GM19463 (cell line): ENCODE results near the gene GPT2.

Experiments used
- ATAC-seq: cut with Tn5 transposase; IDR thresholded peaks from one replicate; pipeline ENCODE4 v1.9.1; 2021; ENCODE audit warnings: mild to moderate bottlenecking, moderate library complexity; ENCODE audit not compliant: unreplicated experiment

The GPT2 gene, protein sequence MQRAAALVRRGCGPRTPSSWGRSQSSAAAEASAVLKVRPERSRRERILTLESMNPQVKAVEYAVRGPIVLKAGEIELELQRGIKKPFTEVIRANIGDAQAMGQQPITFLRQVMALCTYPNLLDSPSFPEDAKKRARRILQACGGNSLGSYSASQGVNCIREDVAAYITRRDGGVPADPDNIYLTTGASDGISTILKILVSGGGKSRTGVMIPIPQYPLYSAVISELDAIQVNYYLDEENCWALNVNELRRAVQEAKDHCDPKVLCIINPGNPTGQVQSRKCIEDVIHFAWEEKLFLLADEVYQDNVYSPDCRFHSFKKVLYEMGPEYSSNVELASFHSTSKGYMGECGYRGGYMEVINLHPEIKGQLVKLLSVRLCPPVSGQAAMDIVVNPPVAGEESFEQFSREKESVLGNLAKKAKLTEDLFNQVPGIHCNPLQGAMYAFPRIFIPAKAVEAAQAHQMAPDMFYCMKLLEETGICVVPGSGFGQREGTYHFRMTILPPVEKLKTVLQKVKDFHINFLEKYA

DNA sequence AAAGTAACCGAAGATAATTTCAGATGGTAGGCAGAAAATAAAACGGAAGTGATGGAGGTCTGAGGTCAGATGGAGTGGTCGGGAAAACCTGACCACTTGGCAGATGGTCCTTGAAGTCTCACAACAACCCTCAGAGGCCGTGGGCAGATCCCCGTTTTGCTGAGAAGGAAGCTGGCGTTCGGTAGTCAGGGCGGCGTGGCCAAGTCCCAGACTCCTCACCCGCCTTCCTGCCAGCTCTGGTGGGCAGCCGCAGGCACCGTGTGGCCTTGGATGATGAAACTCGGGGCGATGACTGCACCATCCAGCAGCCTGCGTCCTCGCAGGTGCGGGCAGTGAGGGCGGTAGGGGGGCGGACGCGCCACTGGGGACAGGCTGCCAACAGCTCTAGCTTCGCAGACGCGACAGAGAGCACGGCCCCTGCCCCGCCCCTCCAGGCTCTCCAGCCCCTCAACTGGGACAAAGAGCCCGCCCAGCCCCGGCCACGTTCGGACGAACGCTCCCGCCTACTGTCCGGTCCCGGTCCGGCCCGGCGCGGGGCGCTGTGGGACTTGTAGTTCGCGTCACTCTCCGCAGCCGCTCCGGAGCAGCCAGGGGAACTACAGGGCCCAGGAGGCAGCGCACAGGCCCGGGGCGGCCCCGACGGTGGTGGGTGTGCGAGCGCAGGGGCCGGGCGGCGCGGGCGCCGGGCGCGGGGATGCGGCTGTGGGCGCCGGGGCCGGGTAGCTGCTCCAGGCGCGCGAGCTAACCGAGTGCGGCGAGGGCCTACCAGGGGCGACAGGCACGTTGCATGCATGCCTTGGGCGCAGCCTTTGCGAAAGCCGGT is at the start of gene GPT2:
Gene GPT2 (plus strand): TSS at position 673 of the 823 bp plus-strand sequence. CDS start 354 bp downstream, outside the sequence.
- ATAC-seq, result peak; percentile 96

DNA sequence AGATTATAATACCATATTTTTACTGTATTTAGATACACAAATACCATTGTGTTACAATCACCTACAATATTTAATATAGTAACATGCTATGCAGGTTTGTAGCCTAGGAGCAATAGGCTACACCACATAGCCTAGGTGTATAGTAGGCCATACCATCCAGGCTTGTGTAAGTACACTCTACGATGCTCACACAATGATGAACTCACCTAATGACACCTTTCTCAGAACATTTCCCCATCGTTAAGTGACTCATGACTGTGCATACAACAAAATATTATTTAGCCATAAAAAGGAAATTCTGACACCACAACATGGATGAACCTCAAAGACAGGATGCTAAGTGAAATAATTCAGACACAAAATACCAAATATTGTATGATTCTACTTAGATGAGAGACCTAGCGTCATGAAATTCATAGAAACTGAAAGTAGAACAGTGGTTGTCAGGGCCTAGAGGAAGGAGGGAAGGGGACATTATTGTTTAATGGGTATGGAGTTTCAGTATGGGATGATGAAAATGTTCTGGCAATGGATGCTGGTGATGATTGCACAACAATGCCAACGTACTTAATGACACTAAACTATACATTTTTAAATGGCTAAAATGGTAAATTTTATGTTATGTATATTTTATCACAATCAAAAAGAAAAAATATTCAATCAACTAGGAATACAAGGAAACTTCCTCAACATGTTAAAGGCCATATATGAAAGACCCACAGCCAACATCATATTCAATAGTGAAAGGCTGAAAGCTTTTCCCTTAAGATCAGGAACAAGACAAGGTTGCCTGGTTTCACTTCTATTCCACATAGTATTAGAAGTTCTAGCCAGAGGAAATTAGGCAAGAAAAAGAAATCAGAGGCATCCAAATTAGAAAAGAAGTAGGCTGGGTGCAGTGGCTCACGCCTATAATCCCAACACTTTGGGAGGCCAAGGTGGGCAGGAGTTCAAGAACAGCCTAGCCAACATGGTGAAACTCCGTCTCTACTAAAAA is 47.3 kb upstream of the GPT2 start:
- ATAC-seq, result no peak

DNA sequence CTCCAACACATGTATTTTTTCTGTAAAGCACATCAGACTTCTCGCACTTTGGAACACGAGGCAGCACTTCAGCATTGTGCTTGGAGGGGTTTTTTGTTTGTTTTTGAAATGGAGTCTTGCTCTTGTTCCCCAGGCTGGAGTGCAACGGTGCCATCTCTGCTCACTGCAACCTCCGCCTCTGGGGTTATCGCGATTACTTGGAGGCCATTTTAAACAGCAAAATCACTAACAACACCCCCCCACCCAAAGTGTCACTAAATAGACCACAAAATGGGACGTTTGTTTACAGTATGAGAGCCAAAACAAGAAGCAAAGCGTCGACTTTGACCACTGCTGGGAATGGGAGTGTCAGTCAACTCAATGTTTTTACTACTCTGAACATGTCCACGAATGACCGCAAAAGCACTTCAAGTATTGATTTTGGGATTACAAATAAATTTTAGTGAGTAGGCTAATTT is 44.1 kb upstream of the GPT2 start:
- no peak for ATAC-seq

DNA sequence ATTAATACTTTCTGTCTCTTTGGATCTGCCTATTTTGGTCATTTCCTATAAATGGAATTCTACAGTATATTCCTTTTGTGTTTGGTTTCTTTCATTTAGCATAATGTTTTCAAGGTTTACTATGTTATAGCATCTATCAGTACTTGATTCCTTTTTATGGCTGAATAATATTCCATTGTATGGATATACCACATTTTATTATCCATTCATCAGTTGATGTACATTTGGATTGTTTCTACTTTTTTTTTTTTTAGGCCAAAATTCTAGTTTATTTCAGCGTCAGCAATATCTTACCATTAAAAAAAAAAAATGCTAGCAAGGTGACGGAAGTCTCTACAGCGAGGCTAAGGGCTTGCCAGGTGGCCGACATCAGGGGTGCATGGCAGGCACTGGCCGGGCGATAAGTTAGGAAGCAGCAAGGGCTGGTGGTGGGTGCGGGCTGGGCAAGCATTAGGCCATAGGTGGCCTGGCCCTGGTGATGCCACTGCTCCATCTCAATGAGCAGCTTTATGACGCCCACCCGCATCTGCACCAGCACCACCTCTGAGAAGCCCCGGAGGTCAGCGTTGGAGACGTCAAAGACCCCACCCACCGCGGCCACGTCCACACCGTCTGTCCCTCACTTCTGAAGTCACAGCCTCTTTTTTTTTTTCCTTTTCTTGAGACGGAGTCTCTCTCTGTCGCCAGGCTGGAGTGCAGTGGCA is 41.8 kb upstream of the GPT2 start:
- ATAC-seq, result no peak

DNA sequence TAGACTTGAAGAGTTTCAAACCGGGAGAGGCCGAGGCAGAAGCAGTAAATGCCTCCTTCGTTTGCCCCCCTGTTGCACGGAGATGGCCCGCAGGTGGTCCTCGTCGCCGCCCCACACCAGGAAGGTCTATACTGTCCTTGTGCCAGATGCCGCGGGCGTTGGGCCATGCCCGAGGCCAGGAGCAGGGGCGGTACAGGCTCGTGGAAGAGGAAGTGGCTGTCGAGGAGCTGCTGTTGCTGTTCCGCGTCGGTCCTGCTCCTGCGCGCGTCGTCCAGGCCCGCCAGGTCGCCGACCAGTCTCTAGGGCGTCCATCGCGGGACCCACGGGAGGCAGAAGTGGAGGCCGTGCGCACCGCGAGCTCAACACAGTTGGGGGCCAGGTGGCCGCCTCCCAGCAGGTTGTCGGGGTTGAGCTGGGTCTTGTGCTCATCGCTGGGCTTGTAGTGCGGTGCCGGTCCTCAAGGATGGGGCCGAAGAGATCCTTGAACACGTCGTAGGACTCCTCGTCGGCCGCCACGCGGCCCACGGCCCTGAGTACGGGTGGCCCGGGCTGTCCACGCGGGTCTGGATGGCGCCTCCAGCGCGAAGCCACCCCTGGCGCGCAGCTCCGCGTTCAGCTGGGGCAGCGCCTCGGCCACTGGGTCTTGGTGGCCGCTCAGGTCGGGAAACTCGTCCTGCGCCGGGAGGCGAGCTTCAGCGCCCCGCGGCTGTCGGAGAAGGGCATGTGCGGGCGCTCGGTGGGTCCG is 40.1 kb upstream of the GPT2 start:
- no peak for ATAC-seq

DNA sequence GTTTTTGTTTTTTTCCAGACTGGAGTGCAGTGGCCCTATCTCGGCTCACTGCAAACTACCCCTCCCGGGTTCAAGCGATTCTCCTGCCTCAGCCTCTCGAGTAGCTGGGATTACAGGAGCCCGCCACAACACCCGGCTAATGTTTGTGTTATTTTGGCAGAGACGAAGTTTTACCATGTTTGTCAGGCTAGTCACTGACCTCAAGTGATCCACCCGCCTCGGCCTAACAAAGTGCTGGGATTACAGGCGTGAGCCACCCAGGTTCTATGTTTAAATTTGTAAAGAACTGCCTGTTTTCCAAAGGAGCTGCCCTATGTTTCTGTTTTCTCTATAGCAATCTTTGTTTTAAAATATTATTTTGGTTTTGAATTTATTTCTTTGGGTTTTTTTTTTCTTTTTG is 39.4 kb upstream of the GPT2 start:
- ATAC-seq, result no peak

DNA sequence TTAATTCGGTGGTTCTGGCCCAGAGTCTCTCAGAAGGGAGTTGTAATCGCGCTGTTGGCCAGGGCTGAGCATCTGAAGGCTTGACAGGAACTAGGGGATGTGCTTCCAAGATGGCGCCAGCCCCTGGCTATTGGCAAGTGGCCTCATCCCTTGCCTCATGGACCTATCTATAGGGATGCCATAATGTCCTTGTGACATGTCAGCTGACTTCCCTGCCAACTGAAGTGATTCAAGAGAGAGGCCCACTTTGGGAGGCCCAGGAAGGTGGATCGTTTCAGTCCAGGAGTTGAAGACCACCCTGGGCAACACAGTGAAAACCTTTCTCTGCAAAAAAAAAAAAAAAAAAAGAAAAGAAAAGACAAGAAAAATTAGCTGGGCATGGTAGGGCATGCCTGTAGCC is 38.2 kb upstream of the GPT2 start:
- ATAC-seq, result no peak

DNA sequence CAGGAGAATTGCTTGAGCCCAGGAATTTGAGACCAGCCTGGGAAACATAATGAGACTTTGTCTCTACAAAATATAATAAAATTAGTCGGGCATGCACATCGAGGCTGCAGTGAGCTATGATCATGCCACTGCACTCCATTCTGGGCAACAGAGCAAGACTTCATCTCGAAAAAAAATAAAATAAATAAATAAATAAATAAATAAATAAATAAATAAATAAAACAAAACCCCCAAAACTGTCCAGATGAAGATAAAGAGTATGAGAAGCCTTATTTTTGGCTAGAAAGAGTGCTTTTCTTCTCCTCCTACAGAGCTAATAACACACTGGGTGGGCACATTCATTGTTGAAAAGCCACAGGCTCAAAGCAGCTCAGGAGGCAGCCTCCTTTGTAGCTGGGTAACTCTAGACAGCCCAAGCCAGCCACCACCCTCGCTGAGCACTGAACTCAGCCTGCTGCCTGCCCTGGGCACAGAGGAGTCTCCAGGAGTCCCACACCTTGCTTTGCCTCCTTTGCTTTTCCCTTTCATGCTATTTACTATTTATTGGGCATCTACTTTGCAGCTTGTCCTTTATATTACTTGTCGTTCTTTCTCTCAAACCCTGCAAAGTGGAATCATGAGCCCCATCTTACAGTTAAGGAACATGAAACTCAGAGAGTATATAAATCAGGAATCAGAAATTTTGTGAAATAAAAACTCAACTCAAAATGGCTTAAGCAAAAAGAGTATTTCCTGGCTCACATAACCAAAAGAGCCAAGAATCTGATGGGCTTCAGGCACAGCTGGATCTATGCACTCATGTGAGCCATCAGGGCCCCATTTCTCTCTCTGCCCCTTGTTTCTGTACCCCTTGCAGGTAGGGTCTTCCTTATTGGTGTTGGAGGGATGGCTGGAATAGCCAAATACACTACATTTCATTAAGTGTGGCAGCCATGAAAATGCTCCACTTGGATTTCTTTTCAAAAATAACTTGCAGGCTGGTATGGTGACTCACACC is 35.1 kb upstream of the GPT2 start:
- ATAC-seq, result no peak

DNA sequence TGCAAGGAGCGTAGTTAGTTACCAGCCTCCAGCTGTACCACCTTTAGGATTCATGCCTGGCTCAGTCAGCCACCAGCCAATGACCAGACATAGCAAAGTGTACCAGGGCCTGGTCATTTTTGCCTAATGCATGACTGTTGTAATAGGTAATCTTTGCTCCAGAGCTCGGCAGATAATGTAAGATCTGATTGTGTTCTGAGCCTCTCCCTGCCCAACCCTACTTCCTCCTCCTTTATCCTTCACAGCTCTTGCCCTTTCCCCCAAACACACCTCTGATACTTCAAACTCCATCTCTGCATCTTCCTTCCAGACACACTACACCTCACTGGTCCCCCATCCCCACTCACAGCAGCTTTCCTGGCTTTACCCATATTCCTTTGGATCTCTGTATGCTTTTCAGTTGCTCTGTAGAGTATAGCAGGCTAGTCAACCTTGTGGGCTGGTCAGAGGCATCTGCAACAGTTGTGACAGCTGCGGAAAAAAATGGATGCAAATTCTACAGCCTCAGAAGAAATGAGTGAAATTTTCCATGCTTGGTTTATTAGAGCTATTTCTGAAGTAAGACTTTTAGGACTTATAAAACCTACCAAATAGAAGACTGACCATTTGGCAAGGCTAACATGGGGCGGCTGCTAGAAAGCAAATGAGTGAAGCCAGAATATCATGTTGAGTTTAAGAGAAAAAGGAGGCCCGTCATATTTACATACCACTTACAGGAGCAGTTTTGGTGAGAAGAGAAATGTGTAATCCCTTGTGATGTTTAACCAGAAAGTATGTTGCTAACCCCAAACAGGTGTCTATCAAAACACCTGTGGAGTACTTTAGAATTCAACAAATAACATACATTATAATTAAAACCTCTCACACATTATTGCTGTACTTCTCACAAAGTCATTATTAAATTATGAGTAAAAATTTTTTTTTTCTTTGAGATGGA is 33.3 kb upstream of the GPT2 start:
- ATAC-seq, result peak; percentile 64

DNA sequence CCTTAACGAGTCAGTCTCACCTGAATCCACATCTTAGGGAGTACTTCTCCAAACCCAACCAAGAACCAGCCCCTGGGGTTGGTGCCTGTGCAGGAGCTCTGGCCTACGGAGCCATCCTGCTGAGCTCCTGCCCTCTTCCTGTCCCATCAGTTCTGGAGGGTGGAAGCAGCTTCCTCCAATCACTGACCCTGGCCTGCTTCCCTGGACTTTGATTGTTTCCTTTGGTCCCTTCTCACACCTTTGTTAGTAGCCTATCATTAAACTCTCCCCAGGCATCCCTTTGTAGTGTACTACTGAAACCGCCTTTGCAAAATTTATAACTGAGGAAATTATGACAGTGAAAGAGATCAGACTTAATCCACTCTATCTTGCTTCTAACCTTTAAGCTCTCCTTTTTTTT is 32.0 kb upstream of the GPT2 start:
- ATAC-seq, result no peak

DNA sequence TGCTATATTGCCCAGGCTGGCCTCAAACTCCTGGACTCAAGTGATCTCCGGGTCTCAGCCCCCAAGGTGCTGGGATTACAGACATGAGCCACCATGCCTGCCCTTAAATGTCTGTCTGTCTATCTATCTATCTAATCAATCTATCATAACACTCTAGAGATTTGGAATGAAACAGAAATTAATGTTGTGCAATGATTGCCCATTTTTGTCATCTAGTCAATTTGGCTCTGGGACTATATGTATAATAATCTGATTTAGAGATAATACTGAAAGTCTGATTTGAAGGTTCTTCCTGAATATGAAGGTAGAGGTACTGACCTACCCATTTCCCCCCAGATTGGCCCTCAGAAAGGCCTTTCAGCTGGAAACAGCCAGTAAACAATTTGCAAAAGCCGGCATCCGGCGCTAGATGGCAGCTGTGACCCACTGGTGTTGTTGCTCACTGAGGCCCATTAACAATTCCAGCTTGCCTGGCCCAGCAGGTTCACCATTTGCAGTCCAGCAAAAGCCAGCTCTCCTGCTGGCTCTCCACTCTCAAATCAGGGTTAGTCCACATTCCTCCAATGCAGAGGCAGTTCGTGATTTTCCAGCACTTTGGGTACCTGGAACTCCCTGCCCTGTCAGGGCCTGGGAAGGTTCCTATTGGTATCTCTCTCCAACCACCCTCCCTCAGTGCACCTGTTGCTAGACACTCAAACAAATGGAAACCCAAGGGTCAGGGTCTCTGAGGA is 30.3 kb upstream of the GPT2 start:
- no peak for ATAC-seq

DNA sequence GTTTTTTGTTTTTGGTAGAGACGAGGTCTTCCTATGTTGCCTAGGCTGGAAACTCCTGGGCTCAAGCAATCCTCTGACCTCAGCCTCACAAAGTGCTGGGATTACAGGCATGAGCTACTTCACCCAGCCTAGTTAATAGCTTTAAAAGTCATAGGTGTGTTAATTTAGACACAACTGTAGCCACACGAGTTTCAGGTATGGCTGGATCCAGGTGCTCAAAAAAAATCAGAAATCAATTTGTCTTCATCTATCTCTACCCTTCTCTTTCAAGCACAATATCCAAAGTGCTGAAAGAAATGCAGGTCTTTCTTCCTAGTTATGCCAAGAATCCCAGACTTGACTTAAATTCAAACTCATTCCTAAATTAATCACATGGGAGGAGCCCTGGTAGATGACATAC is 29.3 kb upstream of the GPT2 start:
- no peak for ATAC-seq

DNA sequence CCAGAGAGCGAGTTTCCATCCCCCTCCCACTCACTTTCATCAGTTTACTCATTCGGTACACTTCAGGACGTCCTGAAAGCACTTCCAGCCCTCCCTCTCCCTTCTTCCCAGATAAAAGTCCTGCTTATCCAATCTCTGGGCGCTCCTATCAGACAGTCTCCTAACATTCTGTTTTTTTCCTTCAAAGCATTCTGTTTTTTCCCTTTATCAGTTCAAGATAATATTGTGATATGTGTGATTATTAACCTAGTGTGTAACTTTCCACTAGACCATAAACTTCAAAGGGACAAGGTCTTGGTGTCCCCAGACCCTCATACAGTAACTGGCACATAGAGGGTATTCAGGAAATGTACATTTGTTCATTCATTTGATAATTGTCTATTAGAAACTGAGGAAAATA is 28.8 kb upstream of the GPT2 start:
- no peak for ATAC-seq

DNA sequence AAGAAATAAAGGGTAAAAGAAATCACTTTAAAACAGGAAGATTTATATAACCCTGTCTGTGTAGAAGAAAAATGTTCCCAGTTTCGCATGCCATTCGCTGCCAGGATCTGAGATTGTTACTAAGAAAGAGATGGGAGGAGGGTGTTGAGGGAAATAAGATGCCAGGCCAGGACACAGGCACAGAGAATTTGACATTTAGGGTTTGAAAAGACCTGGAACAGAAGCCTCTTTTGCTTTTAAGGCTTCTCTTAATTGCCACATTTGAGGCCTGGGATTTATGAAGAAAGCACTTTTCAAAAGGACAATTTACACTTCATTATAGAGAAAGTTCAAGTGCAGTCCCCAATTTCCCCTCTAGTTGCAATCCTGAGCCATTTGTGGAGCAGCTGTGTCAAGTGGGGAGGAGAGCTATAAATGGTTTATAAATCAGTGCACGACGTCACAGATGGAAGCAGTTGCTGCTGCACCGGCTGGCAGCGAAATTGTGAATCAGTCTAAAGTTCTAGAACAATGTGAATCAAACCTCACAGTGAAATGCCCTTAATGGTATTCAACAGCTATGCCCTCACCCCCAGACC is 26.7 kb upstream of the GPT2 start:
- ATAC-seq, result no peak

DNA sequence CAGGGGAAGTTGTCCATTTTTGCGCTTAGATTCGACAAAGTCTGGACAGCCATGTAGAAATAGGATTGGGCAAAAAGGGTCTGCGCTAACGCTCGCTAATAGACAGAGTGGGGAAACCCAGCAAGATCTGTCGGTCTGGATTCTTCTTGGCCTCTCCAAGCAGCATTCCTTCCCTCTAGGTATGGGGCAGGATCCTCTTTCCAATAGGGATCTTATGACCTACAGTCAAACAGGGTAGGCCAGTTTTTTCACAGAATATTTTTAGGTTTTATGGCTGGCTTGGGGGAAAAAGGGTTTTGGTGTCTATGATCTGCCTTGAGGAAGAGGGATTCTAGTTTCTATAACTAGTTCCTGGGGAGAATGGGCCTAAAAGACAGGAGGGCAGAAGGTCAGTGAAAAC is 26.0 kb upstream of the GPT2 start:
- no peak for ATAC-seq

DNA sequence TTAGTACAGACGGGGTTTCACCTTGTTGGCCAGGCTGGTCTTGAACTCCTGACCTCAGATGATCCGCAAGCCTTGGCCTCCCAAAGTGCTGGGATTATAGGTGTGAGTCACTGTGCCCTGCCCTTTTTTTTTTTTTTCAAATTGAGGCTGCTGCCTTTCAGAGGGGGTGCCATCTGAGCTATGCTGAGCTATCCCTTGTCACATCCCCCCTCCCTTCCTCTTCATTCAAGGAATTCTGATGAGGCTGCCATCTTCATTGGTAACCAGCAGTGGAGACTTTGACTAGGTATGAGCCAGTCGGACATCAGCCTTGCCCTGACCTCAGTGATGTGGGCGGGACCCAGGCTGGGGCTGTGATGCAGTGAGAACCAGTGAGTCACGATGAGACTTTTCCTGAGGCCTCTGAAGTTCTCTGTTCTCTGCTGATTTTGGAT is 24.4 kb upstream of the GPT2 start:
- no peak for ATAC-seq
